ENCODE data around the gene MIOS. TPM values are rescaled to one million over a fixed set of nuclear protein-coding genes. Genes with fewer than 3 reads are reported as not detected.

The MIOS gene
- total RNA-seq, 1 experiment from 2014 or later, result 41.3 TPM

- TF ChIP-seq ZNF425 (CRISPR knock-in tag; conservative IDR thresholded peaks at IDR 0.05) (no peak), SOX15 (CRISPR knock-in tag; IDR thresholded peaks at IDR 0.05) (no peak), ZMAT4 (CRISPR knock-in tag; IDR thresholded peaks at IDR 0.05) (no peak), NR2C2 (CRISPR knock-in tag; IDR thresholded peaks at IDR 0.05) (no peak), JAZF1 (CRISPR knock-in tag; IDR thresholded peaks at IDR 0.05) (no peak), ZNF138 (CRISPR knock-in tag; conservative IDR thresholded peaks at IDR 0.05) (no peak), IRF2 (CRISPR knock-in tag; IDR thresholded peaks at IDR 0.05; ENCODE audit: borderline replicate concordance, low read depth) (no peak), IRF1 (CRISPR knock-in tag; IDR thresholded peaks at IDR 0.05) (no peak), MAX (CRISPR knock-in tag; IDR thresholded peaks at IDR 0.05) (peak; percentile 71), USF2 (CRISPR knock-in tag; IDR thresholded peaks at IDR 0.05) (peak; percentile 83), ETV6 (CRISPR knock-in tag; IDR thresholded peaks at IDR 0.05) (peak; percentile 77), E2F4 (CRISPR knock-in tag; IDR thresholded peaks at IDR 0.05; ENCODE audit: borderline replicate concordance, low read depth) (no peak), ARID4B (CRISPR knock-in tag; IDR thresholded peaks at IDR 0.05; ENCODE audit: borderline replicate concordance) (no peak), ZNF423 (CRISPR knock-in tag; IDR thresholded peaks at IDR 0.05) (peak; percentile 60), USF1 (CRISPR knock-in tag; IDR thresholded peaks at IDR 0.05) (peak; percentile 70), MXD4 (CRISPR knock-in tag; IDR thresholded peaks at IDR 0.05; ENCODE audit: borderline replicate concordance) (no peak)
These were observed 15.0 kb downstream of the MIOS start (continued) for GRCh38 chr7:7581531-7582179.

Data from WTC11 (cell line).